ENCODE data around the gene TRA2A. TPM values are rescaled to one million over a fixed set of nuclear protein-coding genes. Genes with fewer than 3 reads are reported as not detected.

TRA2A gene
- total and polyA plus RNA-seq, 2 of the 13 experiments (the other 11 are each of a cell fraction or from before 2014, with no cell fraction given) = 39.1 to 41.6 TPM

Small RNA genes lying within 50 kb of the gene (small RNA-seq; reads per million reads assigned to genes)
- gene AC079780.1 (ENCODE audit: insufficient read depth in 2 of 3, insufficient read length in 3 of 3, low read depth in 2 of 3, low replicate concordance in 1 of 3) (0 reads per million in 3 experiments), gene RF00019 (ENCODE audit: insufficient read depth in 2 of 3, insufficient read length in 3 of 3, low read depth in 2 of 3, low replicate concordance in 1 of 3) (0 reads per million in 3 experiments)

Other genes starting within 250 kb of the TRA2A start
- 141 and 188 TPM in 2 replicates for gene MALSU1, start 232.6 kb downstream of the TRA2A start, total RNA-seq (2016; rRNA removed; fragmentation: Illumina TruSeq; extraction: Trizol)
- 51.6 and 72.0 TPM in 2 replicates for gene MALSU1, start 232.6 kb downstream of the TRA2A start, polyA plus RNA-seq (2011; rRNA removed)
- 37.7 and 51.2 TPM in 2 replicates for gene IGF2BP3, start 61.5 kb downstream of the TRA2A start, total RNA-seq (2016; rRNA removed; fragmentation: Illumina TruSeq; extraction: Trizol)
- 33.5 and 39.5 TPM in 2 replicates for gene IGF2BP3, start 61.5 kb downstream of the TRA2A start, polyA plus RNA-seq (2011; rRNA removed)
- gene CCDC126, start 65.4 kb upstream of the TRA2A start, total RNA-seq (2016; rRNA removed; fragmentation: Illumina TruSeq; extraction: Trizol) = 8.7 and 9.3 TPM in 2 replicates
- 3.5 and 3.9 TPM in 2 replicates for gene CCDC126, start 65.4 kb upstream of the TRA2A start, polyA plus RNA-seq (2011; rRNA removed)
- not detected in 2 replicates for gene FAM221A, start 148.2 kb upstream of the TRA2A start, total RNA-seq (2016; rRNA removed; fragmentation: Illumina TruSeq; extraction: Trizol)
- gene FAM221A, start 148.2 kb upstream of the TRA2A start, polyA plus RNA-seq (2011; rRNA removed) = 0.08 TPM in 1 of 2 replicates, not detected in the other
- not detected in 2 replicates for gene STK31, start 178.2 kb upstream of the TRA2A start, total RNA-seq (2016; rRNA removed; fragmentation: Illumina TruSeq; extraction: Trizol)
- not detected in 2 replicates for gene STK31, start 178.2 kb upstream of the TRA2A start, polyA plus RNA-seq (2011; rRNA removed)

Measured in HepG2 (cell line).